Astrocyte (in vitro differentiated cells and primary cell): ENCODE measurements around the gene MEGF8.

Source experiments
- CTCF ChIP-seq: IDR thresholded peaks from 2 replicates; pipeline ENCODE4 v1.5.1; 2011; ENCODE audit warnings: low read depth, mild to moderate bottlenecking, inconsistent platforms, low read length, moderate library complexity; ENCODE audit not compliant: insufficient read depth
- EZH2 ChIP-seq: IDR thresholded peaks from 2 replicates; pipeline ENCODE4 v1.6.1; 2012; ENCODE audit warnings: mild to moderate bottlenecking, low read length, inconsistent platforms; ENCODE audit not compliant: insufficient read depth

- TF ChIP-seq CTCF: peak; percentile 43
- no peak for TF ChIP-seq EZH2
These were observed 94.7 kb downstream of the MEGF8 start for GRCh38 chr19:42420055-42420544.
